ENCODE results near the gene MALRD1.

The MALRD1 gene

DNA sequence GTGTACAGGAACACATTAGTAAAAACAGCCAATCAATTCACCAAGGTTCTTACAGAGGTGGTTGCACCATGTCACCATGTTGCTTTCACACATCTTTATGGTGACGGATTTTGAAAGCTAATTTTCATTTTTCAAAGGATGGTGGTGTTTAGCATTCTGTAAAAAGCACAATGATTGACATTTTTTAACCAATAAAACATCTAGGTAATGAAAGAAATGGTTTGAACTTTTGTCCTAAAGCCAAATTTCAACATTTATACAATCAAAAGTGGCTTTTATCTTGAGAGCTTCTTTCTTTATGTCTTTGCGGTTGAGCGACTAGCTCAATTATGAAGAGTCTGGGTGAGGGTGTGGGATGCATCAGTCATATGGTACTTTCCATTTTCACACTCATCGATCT is 94.4 kb downstream of the MALRD1 start:
- TF ChIP-seq TAF1 (IDR thresholded peaks at IDR 0.05; ENCODE audit: low read depth, low read length) (no peak), PAX5 (IDR thresholded peaks at IDR 0.05; ENCODE audit: insufficient read depth, low read length, severe bottlenecking) (no peak), POLR2AphosphoS5 (IDR thresholded peaks at IDR 0.05; ENCODE audit: low read depth, low read length) (no peak), POU2F2 (IDR thresholded peaks at IDR 0.05; ENCODE audit: low read depth, low read length) (no peak), SPI1 (IDR thresholded peaks at IDR 0.05; ENCODE audit: low read depth, low read length) (no peak), POLR2A (IDR thresholded peaks at IDR 0.05; ENCODE audit: low read depth, low read length) (no peak)
- FAIRE-seq (no peak), DNase-seq (ENCODE audit: insufficient read length, low spot score) (no peak)

GRCh38 chr10:19144206-19144605 is 95.6 kb downstream of the MALRD1 start:
- TF ChIP-seq POLR2AphosphoS5 (IDR thresholded peaks at IDR 0.05; ENCODE audit: low read depth, low read length) (no peak), PAX5 (IDR thresholded peaks at IDR 0.05; ENCODE audit: insufficient read depth, low read length, severe bottlenecking) (no peak), SPI1 (IDR thresholded peaks at IDR 0.05; ENCODE audit: low read depth, low read length) (no peak), POU2F2 (IDR thresholded peaks at IDR 0.05; ENCODE audit: low read depth, low read length) (no peak), POLR2A (IDR thresholded peaks at IDR 0.05; ENCODE audit: low read depth, low read length) (no peak), TAF1 (IDR thresholded peaks at IDR 0.05; ENCODE audit: low read depth, low read length) (no peak)
- FAIRE-seq, result no peak
- DNase-seq (ENCODE audit: insufficient read length, low spot score), result no peak

DNA sequence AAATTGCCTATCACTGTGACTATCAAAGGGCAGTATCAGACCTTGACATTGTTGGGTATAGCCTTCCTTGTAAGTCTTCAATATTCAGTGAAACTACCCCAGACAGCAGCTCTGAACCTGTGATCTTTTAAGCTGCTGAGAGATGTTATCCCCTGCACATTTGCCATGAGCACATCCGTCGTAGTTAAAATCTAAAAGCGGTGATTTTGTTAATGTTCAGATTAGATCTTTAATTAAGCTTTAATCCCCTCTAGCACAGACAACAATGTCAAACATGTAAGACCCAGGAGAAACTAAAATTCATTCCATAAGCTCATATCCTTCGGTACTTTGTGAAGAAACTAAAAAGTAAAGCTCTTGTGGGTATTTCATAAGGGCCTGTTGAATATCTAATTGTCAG is 105.8 kb downstream of the MALRD1 start:
- no peak for FAIRE-seq
- DNase-seq (ENCODE audit: insufficient read length, low spot score), result no peak
- TF ChIP-seq POU2F2 (IDR thresholded peaks at IDR 0.05; ENCODE audit: low read depth, low read length) (no peak), TAF1 (IDR thresholded peaks at IDR 0.05; ENCODE audit: low read depth, low read length) (no peak), POLR2AphosphoS5 (IDR thresholded peaks at IDR 0.05; ENCODE audit: low read depth, low read length) (no peak), POLR2A (IDR thresholded peaks at IDR 0.05; ENCODE audit: low read depth, low read length) (no peak), SPI1 (IDR thresholded peaks at IDR 0.05; ENCODE audit: low read depth, low read length) (no peak), PAX5 (IDR thresholded peaks at IDR 0.05; ENCODE audit: insufficient read depth, low read length, severe bottlenecking) (no peak)

DNA sequence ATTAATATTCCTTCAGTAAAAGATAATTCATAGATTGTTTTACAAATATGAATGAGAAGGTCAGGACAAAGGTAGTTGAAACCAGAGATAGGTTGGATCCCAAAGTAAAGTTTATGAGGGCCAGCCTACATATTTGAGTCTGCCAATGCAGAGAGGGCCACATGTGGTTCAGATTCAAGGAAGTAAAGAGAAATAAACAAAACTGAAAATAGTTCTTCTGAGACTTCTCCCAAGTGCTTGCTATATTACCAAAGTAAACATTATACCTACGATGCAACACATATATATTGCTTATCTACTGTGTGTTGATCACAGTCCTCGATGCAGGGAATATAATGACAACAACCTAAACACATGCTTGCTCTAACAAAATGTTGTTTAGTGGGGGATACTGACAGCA is 109.8 kb downstream of the MALRD1 start:
- no peak for DNase-seq (ENCODE audit: insufficient read length, low spot score)
- TF ChIP-seq POU2F2 (IDR thresholded peaks at IDR 0.05; ENCODE audit: low read depth, low read length), result no peak
- no peak for TF ChIP-seq TAF1 (IDR thresholded peaks at IDR 0.05; ENCODE audit: low read depth, low read length)
- TF ChIP-seq SPI1 (IDR thresholded peaks at IDR 0.05; ENCODE audit: low read depth, low read length), result no peak
- no peak for TF ChIP-seq PAX5 (IDR thresholded peaks at IDR 0.05; ENCODE audit: insufficient read depth, low read length, severe bottlenecking)
- no peak for TF ChIP-seq POLR2A (IDR thresholded peaks at IDR 0.05; ENCODE audit: low read depth, low read length)
- no peak for TF ChIP-seq POLR2AphosphoS5 (IDR thresholded peaks at IDR 0.05; ENCODE audit: low read depth, low read length)

DNA sequence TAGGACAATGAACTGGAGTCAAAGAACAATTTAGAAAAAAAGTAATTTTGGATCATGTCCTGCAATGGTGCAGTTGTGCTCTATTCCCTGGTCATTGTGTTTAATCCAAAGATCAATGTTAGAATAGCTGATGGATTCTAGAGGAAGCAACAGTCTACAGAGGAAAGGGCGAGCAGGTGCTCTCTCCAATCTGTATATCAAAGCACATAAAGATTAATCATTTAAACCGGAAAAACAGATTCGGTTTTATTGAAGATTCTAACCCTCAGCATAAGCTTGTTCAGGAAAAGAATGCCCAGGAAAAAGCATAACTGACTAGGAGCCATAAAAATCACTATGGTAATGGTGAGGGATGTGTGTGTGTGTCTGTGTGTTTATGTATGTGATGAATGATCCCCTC is 110.3 kb downstream of the MALRD1 start:
- TF ChIP-seq SPI1 (IDR thresholded peaks at IDR 0.05; ENCODE audit: low read depth, low read length) (no peak), PAX5 (IDR thresholded peaks at IDR 0.05; ENCODE audit: insufficient read depth, low read length, severe bottlenecking) (no peak), TAF1 (IDR thresholded peaks at IDR 0.05; ENCODE audit: low read depth, low read length) (no peak), POLR2AphosphoS5 (IDR thresholded peaks at IDR 0.05; ENCODE audit: low read depth, low read length) (no peak), POU2F2 (IDR thresholded peaks at IDR 0.05; ENCODE audit: low read depth, low read length) (no peak), POLR2A (IDR thresholded peaks at IDR 0.05; ENCODE audit: low read depth, low read length) (no peak)
- DNase-seq (ENCODE audit: insufficient read length, low spot score), result no peak
- FAIRE-seq, result no peak

More for the DNA sequence above, 109.8 kb downstream of the MALRD1 start:
- FAIRE-seq, result no peak

- no peak for FAIRE-seq
Observed at GRCh38 chr10:19164461-19164860, 115.9 kb downstream of the MALRD1 start.

GRCh38 chr10:19168584-19168983 is 120.0 kb downstream of the MALRD1 start:
- no peak for FAIRE-seq
- no peak for TF ChIP-seq POU2F2 (IDR thresholded peaks at IDR 0.05; ENCODE audit: low read depth, low read length)
- TF ChIP-seq PAX5 (IDR thresholded peaks at IDR 0.05; ENCODE audit: insufficient read depth, low read length, severe bottlenecking), result no peak
- TF ChIP-seq SPI1 (IDR thresholded peaks at IDR 0.05; ENCODE audit: low read depth, low read length), result no peak
- TF ChIP-seq TAF1 (IDR thresholded peaks at IDR 0.05; ENCODE audit: low read depth, low read length), result no peak
- no peak for TF ChIP-seq POLR2AphosphoS5 (IDR thresholded peaks at IDR 0.05; ENCODE audit: low read depth, low read length)
- no peak for TF ChIP-seq POLR2A (IDR thresholded peaks at IDR 0.05; ENCODE audit: low read depth, low read length)
- DNase-seq (ENCODE audit: insufficient read length, low spot score), result no peak

More at GRCh38 chr10:19164461-19164860, 115.9 kb downstream of the MALRD1 start:
- TF ChIP-seq POLR2A (IDR thresholded peaks at IDR 0.05; ENCODE audit: low read depth, low read length), result no peak
- no peak for TF ChIP-seq PAX5 (IDR thresholded peaks at IDR 0.05; ENCODE audit: insufficient read depth, low read length, severe bottlenecking)
- TF ChIP-seq POLR2AphosphoS5 (IDR thresholded peaks at IDR 0.05; ENCODE audit: low read depth, low read length), result no peak
- TF ChIP-seq POU2F2 (IDR thresholded peaks at IDR 0.05; ENCODE audit: low read depth, low read length), result no peak
- no peak for TF ChIP-seq TAF1 (IDR thresholded peaks at IDR 0.05; ENCODE audit: low read depth, low read length)
- no peak for TF ChIP-seq SPI1 (IDR thresholded peaks at IDR 0.05; ENCODE audit: low read depth, low read length)
- no peak for DNase-seq (ENCODE audit: insufficient read length, low spot score)

DNA sequence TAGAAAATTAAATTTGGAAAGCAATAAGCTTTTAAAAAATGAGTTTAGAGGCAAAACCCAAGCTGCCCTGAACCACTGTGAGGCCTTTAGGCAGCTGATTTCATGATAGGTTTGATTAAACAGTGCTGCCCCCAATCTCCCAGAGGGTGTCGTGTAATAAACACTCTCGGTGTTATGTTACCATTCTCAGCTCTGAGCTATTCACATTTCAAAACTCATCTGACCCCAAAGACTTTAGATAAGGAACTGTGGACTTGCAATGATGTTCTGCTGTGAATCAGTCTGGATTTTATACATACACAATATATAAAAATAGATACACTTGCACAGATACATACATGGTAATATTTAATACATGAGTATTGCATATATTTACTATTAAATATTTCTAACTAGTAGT is 120.4 kb downstream of the MALRD1 start:
- DNase-seq (ENCODE audit: insufficient read length, low spot score), result no peak
- no peak for TF ChIP-seq POLR2A (IDR thresholded peaks at IDR 0.05; ENCODE audit: low read depth, low read length)
- TF ChIP-seq TAF1 (IDR thresholded peaks at IDR 0.05; ENCODE audit: low read depth, low read length), result no peak
- no peak for TF ChIP-seq PAX5 (IDR thresholded peaks at IDR 0.05; ENCODE audit: insufficient read depth, low read length, severe bottlenecking)
- no peak for TF ChIP-seq POLR2AphosphoS5 (IDR thresholded peaks at IDR 0.05; ENCODE audit: low read depth, low read length)
- TF ChIP-seq POU2F2 (IDR thresholded peaks at IDR 0.05; ENCODE audit: low read depth, low read length), result no peak
- no peak for FAIRE-seq

DNA sequence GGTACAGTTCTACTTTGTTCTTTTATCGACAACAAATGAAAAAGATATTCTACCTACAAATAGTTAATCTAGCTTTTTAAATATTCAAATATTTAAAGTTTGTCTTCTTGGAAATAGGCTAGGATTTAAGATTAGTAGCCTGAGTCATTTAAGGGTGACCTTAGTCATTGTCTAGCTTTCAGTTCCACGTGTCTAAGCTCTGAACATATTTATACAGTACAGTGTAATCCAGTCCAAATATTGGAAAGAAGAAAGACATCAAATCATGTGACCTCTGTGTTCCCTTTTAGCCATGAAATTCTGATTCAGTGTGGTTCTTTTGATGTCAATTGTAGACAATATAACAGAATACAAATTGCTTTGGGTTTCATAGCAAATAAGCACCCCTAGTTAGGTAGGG is 121.1 kb downstream of the MALRD1 start:
- DNase-seq (ENCODE audit: insufficient read length, low spot score) (no peak), FAIRE-seq (no peak)
- TF ChIP-seq POLR2AphosphoS5 (IDR thresholded peaks at IDR 0.05; ENCODE audit: low read depth, low read length), result no peak
- no peak for TF ChIP-seq TAF1 (IDR thresholded peaks at IDR 0.05; ENCODE audit: low read depth, low read length)
- TF ChIP-seq PAX5 (IDR thresholded peaks at IDR 0.05; ENCODE audit: insufficient read depth, low read length, severe bottlenecking), result no peak
- no peak for TF ChIP-seq POU2F2 (IDR thresholded peaks at IDR 0.05; ENCODE audit: low read depth, low read length)
- no peak for TF ChIP-seq SPI1 (IDR thresholded peaks at IDR 0.05; ENCODE audit: low read depth, low read length)
- no peak for TF ChIP-seq POLR2A (IDR thresholded peaks at IDR 0.05; ENCODE audit: low read depth, low read length)

DNA sequence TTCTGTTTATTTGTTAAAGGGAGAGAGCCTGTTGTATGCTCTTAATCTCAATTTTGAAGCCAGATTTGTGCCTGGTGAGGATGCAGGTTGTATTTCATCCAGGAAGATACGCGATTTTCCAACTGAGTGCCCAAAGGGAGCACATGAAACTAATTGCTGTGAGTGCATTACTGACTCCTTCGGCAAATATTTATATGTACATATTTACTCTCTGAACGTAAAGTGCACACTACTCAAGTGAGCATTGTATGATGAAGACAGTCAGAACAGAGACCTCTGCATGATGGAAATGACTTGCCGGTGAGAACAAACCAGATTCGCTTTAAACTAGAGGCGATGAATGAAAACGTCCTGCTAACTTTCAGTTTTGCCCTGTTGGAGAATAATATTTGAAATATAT is 130.1 kb downstream of the MALRD1 start:
- DNase-seq (ENCODE audit: insufficient read length, low spot score) (no peak), FAIRE-seq (no peak)
- no peak for TF ChIP-seq TAF1 (IDR thresholded peaks at IDR 0.05; ENCODE audit: low read depth, low read length)
- no peak for TF ChIP-seq POU2F2 (IDR thresholded peaks at IDR 0.05; ENCODE audit: low read depth, low read length)
- no peak for TF ChIP-seq PAX5 (IDR thresholded peaks at IDR 0.05; ENCODE audit: insufficient read depth, low read length, severe bottlenecking)
- TF ChIP-seq POLR2A (IDR thresholded peaks at IDR 0.05; ENCODE audit: low read depth, low read length), result no peak
- TF ChIP-seq POLR2AphosphoS5 (IDR thresholded peaks at IDR 0.05; ENCODE audit: low read depth, low read length), result no peak
- no peak for TF ChIP-seq SPI1 (IDR thresholded peaks at IDR 0.05; ENCODE audit: low read depth, low read length)

All from GM12891 (cell line).